ENCODE results near the gene CHTF8. TPM values are rescaled to one million over a fixed set of nuclear protein-coding genes. Genes with fewer than 3 reads are reported as not detected.
A peak's percentile ranks its signal among the peaks of the same experiment; 100 is the strongest.

Gene CHTF8
- polyA plus RNA-seq, 1 experiment, result 84.8 TPM

DNA sequence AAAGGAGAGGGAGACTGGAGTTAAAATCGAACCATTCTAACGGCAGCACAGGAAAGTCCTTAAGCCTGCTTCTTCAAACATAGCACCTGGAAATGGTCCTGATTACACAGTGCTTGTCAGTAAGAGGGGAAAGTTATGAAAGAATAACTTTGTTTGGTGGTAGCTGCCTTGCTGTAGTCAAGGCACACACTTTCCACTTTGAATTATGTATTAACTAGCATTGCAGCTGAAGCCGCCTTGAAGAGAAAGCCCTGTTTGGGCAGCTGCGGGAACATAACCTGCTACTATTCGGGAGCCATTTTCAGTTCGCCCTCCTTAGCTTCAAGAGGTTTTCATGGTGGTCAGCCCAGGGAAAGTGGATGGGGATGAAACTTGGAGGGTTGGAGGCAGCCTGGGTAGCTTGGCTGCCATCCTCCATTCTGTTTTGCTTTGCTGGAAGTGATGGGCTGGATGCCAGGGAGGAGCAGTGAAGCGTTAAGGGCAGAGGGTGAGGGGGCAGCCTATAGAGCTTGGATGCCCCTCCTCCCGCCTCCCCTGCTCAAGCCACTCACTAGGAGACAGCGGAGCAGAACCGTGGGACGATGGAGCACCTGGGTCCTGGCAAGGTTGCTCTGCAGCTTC, 32.2 kb downstream of the CHTF8 start:
- Histone ChIP-seq H3K4me3 (ENCODE audit: low read depth, low read length) (no peak overlapping the region), H3K9me3 (ENCODE audit: control insufficient read depth, insufficient read depth, low read length) (no peaks in the 10 kb centered on the region), H3K27ac (ENCODE audit: low read depth, low read length) (peak overlapping the region; percentile 11), H3K27me3 (ENCODE audit: control insufficient read depth, insufficient read depth, low read length) (no peaks in the 10 kb centered on the region)
- TF ChIP-seq CTCF (IDR thresholded peaks at IDR 0.05; ENCODE audit: low read depth, low read length), result no peak
- DNase-seq (ENCODE audit: low read depth, low spot score), result no peak
- CTCF ChIA-PET, result interaction anchor here (0.6 to 1.3 kb wide), 2 partner anchors 12 to 135 kb away, joined by 4 to 5 read pairs; no protein-coding TSS in a partner anchor
- POLR2A ChIA-PET, result interaction anchor here (1.1 kb wide), 1 partner anchor 33 kb away, joined by 3 read pairs; the partner anchor contains the start of gene UTP4

- no peaks in the 10 kb centered on the region for H3K27me3 ChIP-seq (ENCODE audit: control insufficient read depth, insufficient read depth, low read length)
- H3K4me3 ChIP-seq (ENCODE audit: low read depth, low read length), result no peak overlapping the region
- CTCF ChIA-PET, result interaction anchor here (0.8 to 1.2 kb wide), 2 partner anchors 17 to 30 kb away, joined by 3 read pairs; no protein-coding TSS in a partner anchor
- no peak for TF ChIP-seq CTCF (IDR thresholded peaks at IDR 0.05; ENCODE audit: low read depth, low read length)
- POLR2A ChIA-PET, result interaction anchor here (0.6 kb wide), 1 partner anchor 59 kb away, joined by 3 read pairs; no protein-coding TSS in a partner anchor
- no peak overlapping the region for H3K27ac ChIP-seq (ENCODE audit: low read depth, low read length)
- H3K9me3 ChIP-seq (ENCODE audit: control insufficient read depth, insufficient read depth, low read length), result no peaks in the 10 kb centered on the region
- DNase-seq (ENCODE audit: low read depth, low spot score), result no peak
Measured at GRCh38 chr16:69095193-69095592, 37.2 kb downstream of the CHTF8 start.

GRCh38 chr16:69094501-69094900, 37.9 kb downstream of the CHTF8 start:
- no peak for DNase-seq (ENCODE audit: low read depth, low spot score)
- TF ChIP-seq CTCF (IDR thresholded peaks at IDR 0.05; ENCODE audit: low read depth, low read length), result no peak
- H3K27ac ChIP-seq (ENCODE audit: low read depth, low read length), result no peak overlapping the region
- H3K9me3 ChIP-seq (ENCODE audit: control insufficient read depth, insufficient read depth, low read length), result no peaks in the 10 kb centered on the region
- H3K27me3 ChIP-seq (ENCODE audit: control insufficient read depth, insufficient read depth, low read length), result no peaks in the 10 kb centered on the region
- no peak overlapping the region for H3K4me3 ChIP-seq (ENCODE audit: low read depth, low read length)
- POLR2A ChIA-PET, result no interaction called here
- CTCF ChIA-PET, result interaction anchor here (1.2 kb wide), 1 partner anchor 29 kb away, joined by 3 read pairs; no protein-coding TSS in a partner anchor

GRCh38 chr16:69093974-69094373, 38.4 kb downstream of the CHTF8 start:
- POLR2A ChIA-PET, result no interaction called here

More at GRCh38 chr16:69093974-69094373, 38.4 kb downstream of the CHTF8 start:
- TF ChIP-seq CTCF (IDR thresholded peaks at IDR 0.05; ENCODE audit: low read depth, low read length), result no peak
- Histone ChIP-seq H3K27ac (ENCODE audit: low read depth, low read length) (no peak overlapping the region), H3K27me3 (ENCODE audit: control insufficient read depth, insufficient read depth, low read length) (no peaks in the 10 kb centered on the region), H3K4me3 (ENCODE audit: low read depth, low read length) (no peak overlapping the region), H3K9me3 (ENCODE audit: control insufficient read depth, insufficient read depth, low read length) (no peaks in the 10 kb centered on the region)
- DNase-seq (ENCODE audit: low read depth, low spot score), result no peak
- CTCF ChIA-PET, result no interaction called here
